Activated naive CD4-positive, alpha-beta T cell (primary cell): ENCODE results near the gene RHOC.

Experiments used
- DNase-seq, 4 experiments: peaks; one replicate each; lab custom pipeline; 2025; lab: John Stamatoyannopoulos, UW

RHOC gene

DNA sequence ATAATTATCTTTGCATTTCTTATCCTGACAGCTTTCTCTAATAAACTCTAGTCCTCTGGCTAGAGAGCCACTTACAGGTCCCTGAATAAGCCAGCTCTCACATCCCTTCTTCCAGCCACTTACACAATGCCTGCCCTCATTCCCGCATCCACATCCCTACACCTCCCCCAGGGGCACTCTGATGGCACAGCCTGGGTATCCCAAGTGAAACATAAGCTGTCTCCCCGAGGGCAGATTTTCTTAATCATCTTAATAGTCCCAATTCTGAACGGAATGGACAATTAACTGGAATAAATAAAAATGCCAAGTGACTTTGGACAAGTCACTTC, 4.9 kb downstream of the RHOC start:
- DNase-seq, result no peak

- no peak for DNase-seq
These were observed 5.5 kb downstream of the RHOC start for GRCh38 chr1:112701227-112702066.

GRCh38 chr1:112700290-112701226, 6.4 kb downstream of the RHOC start:
- DNase-seq, result peak in 2 of 4 experiments; percentile 36 to 62

DNA sequence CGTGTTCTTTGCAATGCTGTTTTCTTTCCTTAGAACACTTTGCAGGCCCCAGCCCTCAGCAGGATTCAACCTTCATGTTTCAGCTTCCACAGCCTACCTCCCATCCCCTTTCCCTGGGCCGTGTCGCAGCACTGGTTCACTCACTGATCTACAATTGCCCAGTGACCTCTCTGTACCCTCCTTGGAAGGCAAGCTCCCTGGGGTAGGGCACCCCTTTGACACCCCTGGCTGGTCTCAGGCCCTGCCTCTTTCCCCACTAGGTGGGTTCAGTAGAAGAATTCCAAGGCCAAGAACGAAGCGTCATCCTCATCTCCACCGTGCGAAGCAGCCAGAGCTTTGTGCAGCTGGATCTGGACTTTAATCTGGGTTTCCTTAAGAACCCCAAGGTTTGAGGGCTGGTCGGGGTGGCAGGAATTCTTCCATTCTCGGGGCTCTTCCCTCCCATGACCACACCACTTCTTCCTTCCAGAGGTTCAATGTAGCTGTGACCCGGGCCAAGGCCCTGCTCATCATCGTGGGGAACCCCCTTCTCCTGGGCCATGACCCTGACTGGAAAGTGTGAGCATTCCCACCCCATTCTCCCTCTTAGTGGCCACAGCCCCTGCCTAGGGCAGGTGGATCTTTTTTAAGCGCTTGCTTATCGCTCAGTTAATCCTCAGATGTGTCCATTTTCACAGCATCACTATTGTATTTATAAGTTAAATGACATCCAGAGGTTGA, 7.3 kb downstream of the RHOC start:
- no peak for DNase-seq

- DNase-seq, result no peak
These were observed 8.3 kb downstream of the RHOC start for GRCh38 chr1:112698366-112699310.

DNA sequence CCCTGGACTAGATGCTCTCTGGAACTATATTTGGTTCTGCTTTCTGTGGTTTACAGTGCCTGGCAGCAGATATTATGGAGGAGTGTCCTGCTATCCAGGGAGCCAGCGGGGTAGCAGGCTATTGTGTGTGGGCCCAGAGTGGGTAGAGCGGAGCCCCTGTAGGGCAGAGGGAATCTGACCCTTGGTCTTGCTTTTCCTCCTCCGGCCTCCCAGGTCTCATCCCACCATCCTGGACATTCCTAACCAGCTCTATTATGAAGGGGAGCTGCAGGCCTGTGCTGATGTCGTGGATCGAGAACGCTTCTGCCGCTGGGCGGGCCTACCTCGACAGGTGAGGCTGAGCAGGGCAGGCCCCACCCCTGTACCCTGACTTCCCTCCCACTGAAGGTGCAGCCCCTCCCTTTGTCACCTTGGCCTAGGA, 9.1 kb downstream of the RHOC start:
- DNase-seq, result no peak

DNA sequence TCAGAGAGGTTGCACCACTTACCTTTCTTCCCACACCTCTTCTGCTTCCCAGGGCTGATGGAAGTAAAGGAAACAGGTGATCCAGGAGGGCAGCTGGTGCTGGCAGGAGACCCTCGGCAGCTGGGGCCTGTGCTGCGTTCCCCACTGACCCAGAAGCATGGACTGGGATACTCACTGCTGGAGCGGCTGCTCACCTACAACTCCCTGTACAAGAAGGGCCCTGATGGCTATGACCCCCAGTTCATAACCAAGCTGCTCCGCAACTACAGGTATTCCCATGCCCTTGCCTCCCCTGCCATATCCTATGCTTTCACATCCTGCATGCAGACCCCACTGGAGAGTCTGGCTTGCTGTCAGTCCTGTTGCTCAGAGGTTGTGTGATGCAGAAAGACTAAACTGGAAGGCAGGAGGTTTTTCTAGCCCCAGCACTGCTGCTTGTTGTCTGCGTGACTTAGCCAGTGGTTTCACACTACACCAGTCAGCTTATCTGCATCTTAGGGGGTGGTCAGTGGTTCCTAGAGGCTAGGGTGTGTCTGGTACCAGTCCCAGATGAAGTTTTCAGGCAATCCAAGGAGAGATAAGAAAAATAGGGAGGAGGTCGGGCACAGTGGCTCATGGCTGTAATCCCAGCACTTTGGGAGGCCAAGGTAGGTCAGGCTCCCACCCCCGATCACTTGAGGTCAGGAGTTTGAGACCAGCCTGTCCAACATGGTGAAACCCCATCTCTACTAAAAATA, 10.2 kb downstream of the RHOC start:
- DNase-seq, result no peak

GRCh38 chr1:112695276-112695675, 11.7 kb downstream of the RHOC start:
- no peak for DNase-seq

GRCh38 chr1:112694363-112694929, 12.5 kb downstream of the RHOC start:
- DNase-seq, result no peak

DNA sequence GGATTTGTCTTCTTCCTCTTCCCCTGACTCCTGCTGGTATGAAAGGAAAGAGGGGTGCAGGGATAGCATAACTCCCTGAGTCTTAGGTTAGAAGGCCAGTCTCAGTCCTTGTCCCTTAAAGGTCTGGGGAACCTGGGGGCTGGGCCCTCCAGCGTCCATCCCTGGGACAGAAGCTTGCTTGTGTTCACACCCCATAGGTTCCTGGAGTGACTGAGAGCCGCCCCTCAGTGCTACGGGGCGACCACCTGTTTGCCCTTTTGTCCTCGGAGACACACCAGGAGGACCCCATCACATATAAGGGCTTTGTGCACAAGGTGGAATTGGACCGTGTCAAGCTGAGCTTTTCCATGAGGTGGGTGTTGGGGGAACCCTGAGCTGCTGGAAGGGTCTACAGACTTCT, 13.1 kb downstream of the RHOC start:
- no peak for DNase-seq

DNA sequence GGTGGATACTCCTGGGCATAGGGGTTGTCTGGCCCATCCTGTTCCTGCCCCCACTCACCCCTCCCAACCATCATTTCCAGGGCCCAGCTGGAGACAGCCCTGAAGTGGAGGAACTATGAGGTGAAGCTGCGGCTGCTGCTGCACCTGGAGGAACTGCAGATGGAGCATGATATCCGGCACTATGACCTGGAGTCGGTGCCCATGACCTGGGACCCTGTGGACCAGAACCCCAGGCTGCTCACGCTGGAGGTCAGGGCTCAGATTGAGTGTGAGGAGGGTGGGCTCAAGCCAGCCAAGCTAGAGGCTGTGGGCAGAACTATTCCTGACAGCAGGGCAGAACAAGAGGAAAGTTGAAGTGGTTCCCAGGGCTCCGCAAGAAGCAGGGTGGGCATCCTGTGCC, 14.2 kb downstream of the RHOC start:
- no peak for DNase-seq

- DNase-seq, result no peak
These were observed 17.1 kb downstream of the RHOC start for GRCh38 chr1:112689842-112690237.

- no peak for DNase-seq
These were observed 17.6 kb downstream of the RHOC start for GRCh38 chr1:112689196-112689841.

GRCh38 chr1:112688781-112689193, 18.1 kb downstream of the RHOC start:
- DNase-seq, result no peak

DNA sequence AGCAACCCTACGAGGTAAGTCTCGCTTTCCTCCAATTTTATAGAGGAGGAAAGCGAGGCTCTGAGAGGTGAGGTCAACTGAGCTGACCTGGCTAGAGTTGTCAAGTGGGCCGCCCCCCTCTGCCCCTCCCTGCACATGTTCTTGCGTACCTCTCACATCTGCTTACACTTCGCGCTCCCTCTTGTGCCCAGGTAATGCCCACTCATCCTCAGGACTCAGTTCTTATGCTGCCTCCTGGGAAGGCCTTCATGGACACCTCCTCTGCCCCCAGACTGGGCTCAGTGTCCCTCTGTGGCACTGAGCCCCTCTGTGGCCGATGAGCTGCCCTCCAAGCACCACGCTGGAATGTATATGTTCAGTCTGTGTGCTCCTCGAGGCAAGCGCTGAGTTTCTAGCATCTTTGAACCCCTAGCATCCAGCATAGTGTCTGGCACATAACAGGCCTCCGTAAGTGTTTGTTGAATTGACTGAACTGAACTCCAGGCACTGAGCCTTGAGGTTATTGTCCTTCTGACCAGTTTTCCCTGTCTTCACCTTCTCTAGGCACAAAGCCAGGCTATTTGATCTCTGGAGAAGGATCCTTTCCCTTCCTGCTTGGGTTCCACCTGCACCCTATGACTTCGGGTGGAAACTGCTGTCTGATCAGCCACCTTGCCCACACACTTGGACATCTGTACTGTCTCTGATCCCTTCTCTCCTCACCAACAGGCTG, 19.0 kb downstream of the RHOC start:
- DNase-seq, result no peak

DNA sequence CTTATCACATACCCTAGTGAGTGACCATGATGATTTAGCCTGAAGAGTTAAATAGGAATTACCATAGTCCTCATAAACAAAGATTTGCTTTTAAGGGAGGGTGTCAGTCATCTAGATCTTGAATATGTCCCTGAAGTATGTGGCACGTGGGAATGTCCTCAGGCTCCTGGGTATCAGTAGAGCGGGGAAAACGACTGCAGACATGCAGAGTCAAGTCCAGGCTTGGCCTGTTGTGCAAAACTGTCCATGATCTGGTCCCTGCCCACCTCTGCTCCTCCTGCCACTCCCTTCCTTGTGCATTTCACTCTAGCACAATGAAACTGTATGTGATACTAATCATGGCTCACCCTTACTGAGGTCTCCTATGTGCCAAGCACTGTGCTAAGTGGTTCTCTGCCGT, 19.6 kb downstream of the RHOC start:
- DNase-seq, result no peak

- DNase-seq, result no peak
These were observed 20.1 kb downstream of the RHOC start for GRCh38 chr1:112686835-112687234.

DNA sequence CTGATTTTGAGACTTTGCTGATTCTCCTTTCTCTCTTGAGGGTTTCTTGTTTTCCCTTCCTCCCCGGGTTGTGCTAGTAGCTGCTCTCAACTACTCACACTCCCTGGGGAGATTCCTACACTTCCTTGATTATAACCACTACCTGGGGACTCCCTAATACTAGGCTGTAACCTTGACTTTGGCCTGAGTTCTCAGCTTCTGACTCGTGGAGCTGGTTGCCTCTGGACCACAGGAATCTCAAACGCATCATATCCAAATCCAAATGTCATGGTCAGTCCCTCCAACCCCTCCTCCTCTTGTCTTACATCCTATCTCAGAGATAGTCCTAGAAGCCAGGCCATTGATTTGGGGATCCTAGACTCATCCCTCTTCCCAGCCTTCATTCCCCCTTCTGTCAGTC, 20.5 kb downstream of the RHOC start:
- DNase-seq, result no peak

GRCh38 chr1:112685913-112686312, 21.0 kb downstream of the RHOC start:
- no peak for DNase-seq
